H1 (cell line): ENCODE measurements around the gene WWC2. TPM values are rescaled to one million over a fixed set of nuclear protein-coding genes. Genes with fewer than 3 reads are reported as not detected.

ENCODE experiments used
- CTCF ChIA-PET: fragments of 300-600 bp; sonication (Branson Sonifier 250); formaldehyde crosslinking; loops from one replicate; lab custom pipeline; 2021; ENCODE audit not compliant: partially characterized antibody; lab: Charles Lee
- POLR2A ChIA-PET: fragments of 300-600 bp; sonication (Branson Sonifier 250); formaldehyde crosslinking; loops from one replicate; lab custom pipeline; 2021; ENCODE audit warnings: inconsistent platforms; ENCODE audit not compliant: partially characterized antibody; lab: Charles Lee
- DNase-seq, 2 experiments: peaks; one replicate each; pipeline versions ENCODE4 v3.0.0 to v3.0.0-alpha.2; 2010 to 2022; ENCODE audit warnings: low spot score in 2 of 2, low read depth in 1 of 2, mixed read lengths in 1 of 2
- FAIRE-seq: peaks from 2 replicates; lab custom pipeline; 2011; peaks lifted over from hg19 to GRCh38; lab: Jason Lieb, UNC
- H2AFZ ChIP-seq: 2 replicates; pipeline ENCODE4 v1.8.1; 2012; ENCODE audit warnings: low read length, inconsistent platforms
- H2AK5ac ChIP-seq: 2 replicates; pipeline ENCODE4 v1.6.1; 2013; ENCODE audit warnings: low read depth, low read length
- H2BK120ac ChIP-seq: replicated peaks from 2 replicates; pipeline ENCODE3; 2013; ENCODE audit warnings: low read depth, low read length, inconsistent platforms
- H2BK12ac ChIP-seq: 2 replicates; pipeline ENCODE4 v1.6.1; 2013; ENCODE audit warnings: low read depth, low read length
- H2BK15ac ChIP-seq: 2 replicates; pipeline ENCODE4 v1.6.1; 2013; ENCODE audit warnings: low read length
- H2BK20ac ChIP-seq: 2 replicates; pipeline ENCODE4 v1.6.1; 2013; ENCODE audit warnings: low read length
- H2BK5ac ChIP-seq: 2 replicates; pipeline ENCODE4 v1.6.1; 2013; ENCODE audit warnings: low read depth, low read length
- H3K14ac ChIP-seq: 2 replicates; pipeline ENCODE4 v1.6.1; 2013; ENCODE audit warnings: inconsistent platforms; ENCODE audit not compliant: insufficient read length
- H3K18ac ChIP-seq: 2 replicates; pipeline ENCODE4 v1.6.1; 2013; ENCODE audit warnings: low read length; ENCODE audit errors: extremely low read depth
- H3K23ac ChIP-seq: 2 replicates; pipeline ENCODE4 v1.6.1; 2013; ENCODE audit warnings: inconsistent platforms; ENCODE audit not compliant: insufficient read length
- H3K23me2 ChIP-seq: 2 replicates; pipeline ENCODE4 v1.6.1; 2013; ENCODE audit warnings: low read depth, low read length
- H3K27ac ChIP-seq: 2 replicates; pipeline ENCODE4 v1.6.1; 2011; ENCODE audit warnings: low read depth, low read length, inconsistent platforms
- H3K27me3 ChIP-seq, 4 experiments: replicated peaks in 1 of 4; 1 replicate in 1 of 4; 2 replicates in 3 of 4; pipeline versions ENCODE4 v1.6.1 to v1.8.1; 2011 to 2013; ENCODE audit warnings: low read length in 3 of 4, mild to moderate bottlenecking in 3 of 4, inconsistent platforms in 2 of 4, mixed read lengths in 2 of 4, moderate library complexity in 1 of 4; ENCODE audit not compliant: control insufficient read depth in 3 of 4, insufficient read depth in 3 of 4; ENCODE audit errors: extremely low read depth in 1 of 4
- H3K36me3 ChIP-seq, 4 experiments: 2 replicates each; pipeline versions ENCODE4 v1.6.1 to v1.8.1; 2011 to 2013; ENCODE audit warnings: mild to moderate bottlenecking in 4 of 4, low read length in 3 of 4, moderate library complexity in 2 of 4, control low read depth in 1 of 4, inconsistent platforms in 1 of 4; ENCODE audit not compliant: insufficient read depth in 4 of 4, control insufficient read depth in 2 of 4
- H3K4ac ChIP-seq: replicated peaks from 2 replicates; pipeline ENCODE3; 2013; ENCODE audit warnings: low read length, low read depth, mixed read lengths, inconsistent platforms; ENCODE audit not compliant: insufficient read length
- H3K4me1 ChIP-seq, 4 experiments: replicated peaks in 1 of 4; 1 replicate in 1 of 4; 2 replicates in 3 of 4; pipeline versions ENCODE4 v1.6.1 to v1.8.1; 2011 to 2013; ENCODE audit warnings: low read length in 3 of 4, inconsistent platforms in 2 of 4, mixed read lengths in 1 of 4; ENCODE audit not compliant: insufficient read depth in 4 of 4, control insufficient read depth in 3 of 4
- H3K4me2 ChIP-seq, 2 experiments: 2 replicates each; pipeline versions ENCODE4 v1.6.1 to v1.8.1; 2011 to 2013; ENCODE audit warnings: low read depth in 2 of 2, low read length in 2 of 2, control low read depth in 1 of 2, inconsistent platforms in 1 of 2, mild to moderate bottlenecking in 1 of 2; ENCODE audit not compliant: insufficient read depth in 1 of 2
- H3K4me3 ChIP-seq, 4 experiments: fragments of 200-600, 300-600 bp in 1 of 4; sonication (generic), shearing (Covaris generic), sonication (Bioruptor Twin) in 1 of 4; 2 replicates each; pipeline versions ENCODE4 v1.5.1 to v1.8.1; 2011 to 2016; ENCODE audit warnings: low read length in 4 of 4, low read depth in 3 of 4, control low read depth in 2 of 4, inconsistent platforms in 2 of 4, mild to moderate bottlenecking in 2 of 4, mixed read lengths in 1 of 4, moderate library complexity in 1 of 4; ENCODE audit not compliant: insufficient read depth in 2 of 4; ENCODE audit errors: extremely low read depth in 1 of 4
- H3K56ac ChIP-seq: replicated peaks from 2 replicates; pipeline ENCODE3; 2013; ENCODE audit warnings: low read depth, mild to moderate bottlenecking, mixed read lengths, low read length, inconsistent platforms; ENCODE audit not compliant: insufficient read length
- H3K79me1 ChIP-seq: 2 replicates; pipeline ENCODE4 v1.6.1; 2013; ENCODE audit warnings: low read depth, low read length, control low read depth
- H3K79me2 ChIP-seq, 2 experiments: 2 replicates each; pipeline versions ENCODE4 v1.6.1 to v1.8.1; 2012 to 2013; ENCODE audit warnings: low read length in 2 of 2, mild to moderate bottlenecking in 2 of 2, inconsistent platforms in 1 of 2; ENCODE audit not compliant: insufficient read depth in 2 of 2, control insufficient read depth in 1 of 2
- H3K9ac ChIP-seq, 4 experiments: replicated peaks in 1 of 4; 1 replicate in 1 of 4; 2 replicates in 3 of 4; pipeline versions ENCODE4 v1.6.1 to v1.8.1; 2011 to 2013; ENCODE audit warnings: low read depth in 3 of 4, low read length in 3 of 4, control low read depth in 2 of 4, mild to moderate bottlenecking in 2 of 4, moderate library complexity in 2 of 4, inconsistent platforms in 1 of 4; ENCODE audit errors: extremely low read depth in 1 of 4
- H3K9me3 ChIP-seq, 2 experiments: 2 replicates each; pipeline versions ENCODE4 v1.6.1 to v1.8.1; 2012 to 2013; ENCODE audit warnings: mild to moderate bottlenecking in 2 of 2, moderate library complexity in 2 of 2, control low read depth in 1 of 2, inconsistent platforms in 1 of 2, low read depth in 1 of 2, low read length in 1 of 2, mixed read lengths in 1 of 2; ENCODE audit not compliant: insufficient read depth in 2 of 2
- H4K20me1 ChIP-seq, 2 experiments: replicated peaks in 1 of 2; 2 replicates each; pipeline versions ENCODE3 to v1.8.1; 2011 to 2013; ENCODE audit warnings: inconsistent platforms in 2 of 2, low read length in 2 of 2, mild to moderate bottlenecking in 1 of 2; ENCODE audit not compliant: insufficient read depth in 2 of 2, control insufficient read depth in 1 of 2
- H4K5ac ChIP-seq: 2 replicates; pipeline ENCODE4 v1.6.1; 2013; ENCODE audit warnings: low read length, low read depth, mixed read lengths, inconsistent platforms; ENCODE audit not compliant: insufficient read length
- H4K8ac ChIP-seq: 2 replicates; pipeline ENCODE4 v1.8.0; 2013; ENCODE audit warnings: mild to moderate bottlenecking, moderate library complexity, low read length, inconsistent platforms; ENCODE audit not compliant: insufficient read depth; ENCODE audit errors: extremely low read depth
- H4K91ac ChIP-seq: replicated peaks from 2 replicates; pipeline ENCODE3; 2013; ENCODE audit warnings: low read length, mixed read lengths, inconsistent platforms; ENCODE audit not compliant: insufficient read length
- CREB1 ChIP-seq: IDR thresholded peaks from 2 replicates; pipeline ENCODE4 v1.6.1; 2012; ENCODE audit warnings: inconsistent platforms
- TAF1 ChIP-seq: IDR thresholded peaks from 2 replicates; pipeline ENCODE4 v1.6.1; 2011; ENCODE audit warnings: mild to moderate bottlenecking, low read depth, low read length
- WGBS, 2 experiments: shearing (Covaris generic) in 1 of 2; methylation state at CpG; one replicate each; pipeline versions ENCODE4 v1.1.6 to v1.1.7; 2013 to 2015; ENCODE audit warnings: low lambda C conversion rate in 2 of 2, mixed read lengths in 2 of 2, inconsistent platforms in 1 of 2, low coverage in 1 of 2, missing lambda C conversion rate in 1 of 2; ENCODE audit not compliant: insufficient replicate concordance in 2 of 2, insufficient coverage in 1 of 2, insufficient read length in 1 of 2; ENCODE audit errors: extremely low coverage in 1 of 2, missing lambda C conversion rate in 1 of 2; 5-methylcytosine and 5-hydroxymethylcytosine counted together
- polyA plus RNA-seq, 7 experiments: library from polyadenylated mRNA; depleted of rRNA in 3 of 7; stranded (reverse) in 5 of 7; unstranded in 2 of 7; fragments of >200 nt in 5 of 7; fragments of 200-250 nt in 2 of 7; gene quantifications; 1 replicate in 5 of 7; 2 replicates in 1 of 7; 4 replicates in 1 of 7; pipeline versions ENCODE4 v1.2.1 to v1.2.3, GENCODE V29; 2011 to 2013; ENCODE audit warnings: missing spikeins in 2 of 7, mixed read lengths in 2 of 7
- total RNA-seq: library from RNA; stranded (reverse); fragmentation: NEBNext Ultra II Directional; extraction: Animal tissue kit (Norgen Biotek cat#: 25700); gene quantifications from 2 replicates; pipeline ENCODE4 v1.2.1, GENCODE V29; 2021

Gene WWC2
- total and polyA plus RNA-seq, 2 of the 8 experiments (the other 6 are each of a cell fraction or from before 2014, with no cell fraction given) = 17.6 to 135 TPM

GRCh38 chr4:183330841-183331240 is 231.8 kb downstream of the WWC2 start:
- FAIRE-seq = no peak
- no peak for TF ChIP-seq TAF1
- TF ChIP-seq CREB1 = no peak

More at GRCh38 chr4:183330841-183331240, 231.8 kb downstream of the WWC2 start:
- POLR2A ChIA-PET = interaction anchor here (1.7 kb wide), 1 partner anchor 12 kb away, joined by 4 read pairs; no protein-coding TSS in a partner anchor
- CTCF ChIA-PET = interaction anchor here (1.4 to 1.5 kb wide), 2 partner anchors 68 to 77 kb away, joined by 4 to 7 read pairs; no protein-coding TSS in a partner anchor
- Histone ChIP-seq H4K5ac (no peak overlapping the region), H3K9ac (no peak overlapping the region), H2BK12ac (no peak overlapping the region), H2AFZ (no peak overlapping the region), H3K27ac (no peak overlapping the region), H3K79me1 (no peaks in the 10 kb centered on the region), H3K4me1 (no peaks in the 10 kb centered on the region), H2BK5ac (no peak overlapping the region), H3K79me2 (no peaks in the 10 kb centered on the region), H2BK15ac (no peak overlapping the region), H3K14ac (no peak overlapping the region), H3K4me2 (no peak overlapping the region), H3K23me2 (peaks cover 2% of the 10 kb centered on the region; the same call in 1 of the 2 replicates), H4K8ac (no peak overlapping the region), H2BK20ac (no peak overlapping the region), H3K23ac (no peak overlapping the region), H3K18ac (no peak overlapping the region), H4K91ac (no peak overlapping the region), H3K4ac (no peak overlapping the region), H3K36me3 (no peaks in the 10 kb centered on the region), H3K9me3 (peaks cover 5 to 6% of the 10 kb centered on the region in 2 experiments; a peak in 1 of 4 replicates), H3K4me3 (no peak overlapping the region), H3K27me3 (peaks cover 0 to 2% (median 0%) of the 10 kb centered on the region in 4 experiments; a peak in 1 of 7 replicates), H3K56ac (no peak overlapping the region), H2BK120ac (no peak overlapping the region), H4K20me1 (no peaks in the 10 kb centered on the region), H2AK5ac (no peak overlapping the region)
- DNase-seq = no peak
- 90% methylated on average over 2 of the region's 2 CpGs; no CpG with 5 or more reads in 1 of the 2 experiments for WGBS, 2 experiments
